ENCODE data around the gene TCHP. TPM values are rescaled to one million over a fixed set of nuclear protein-coding genes. Genes with fewer than 3 reads are reported as not detected.

The TCHP gene
- total and polyA plus RNA-seq, 2 donors (not counting 1 experiment from before 2014, with no cell fraction given), result 13.4 to 29.4 TPM

GRCh38 chr12:109880938-109881337 lies 19.1 kb upstream of the TCHP start:
- Mint-ChIP-seq H3K4me3 (peak overlapping the region; percentile 83), H3K27ac (peak overlapping the region; percentile 72), H3K27me3 (no peaks in the 10 kb centered on the region), H3K4me1 (peaks cover 47% of the 10 kb centered on the region), H3K9me3 (ENCODE audit: insufficient read depth) (no peaks in the 10 kb centered on the region)
- H3K27me3 ChIP-seq (replicated peaks in 1 of 4; ENCODE audit: control extremely low read depth in 1 of 4, control insufficient read depth in 3 of 4, insufficient read depth in 4 of 4, low read length in 3 of 4), result no peaks in the 10 kb centered on the region
- peak overlapping the region; percentile 67 for H3K27ac ChIP-seq (ENCODE audit: low read length in 2 of 2)
- peak overlapping the region; percentile 92 for H2AFZ ChIP-seq (ENCODE audit: insufficient read depth, low read depth, low read length, poor library complexity, severe bottlenecking)
- no peak for ATAC-seq (ENCODE audit: low read depth)
- no peaks in the 10 kb centered on the region for H3K36me3 ChIP-seq (replicated peaks in 1 of 2; ENCODE audit: control extremely low read depth in 1 of 2, control insufficient read depth in 1 of 2, extremely low read depth in 1 of 2, insufficient read depth in 2 of 2, low read length in 1 of 2)
- intact Hi-C loops (cut with micrococcal nuclease), result loop anchor here (1.0 to 10.0 kb wide), 9 partner anchors 20 to 363 kb away; partner anchors contain the start of genes ANKRD13A, C12orf76, FAM222A and GIT2
- POLR2A ChIA-PET, result no interaction called here
- CTCF ChIA-PET, result interaction anchor here (0.9 to 2.4 kb wide), 4 partner anchors 9 to 76 kb away, joined by 3 to 12 read pairs (median 7); no protein-coding TSS in a partner anchor
- H3K4me3 ChIP-seq (ENCODE audit: control extremely low read depth in 1 of 5, extremely low read depth in 1 of 5, insufficient read depth in 1 of 5, low read depth in 2 of 5, low read length in 4 of 5), result peak overlapping the region in 4 of 5 experiments; percentile 48 to 75 (median 60)
- peak overlapping the region; percentile 95 for H3K4me2 ChIP-seq (replicated peaks; ENCODE audit: low read depth, low read length, poor library complexity, severe bottlenecking)
- H3K9me3 ChIP-seq (ENCODE audit: control extremely low read depth in 1 of 3, control insufficient read depth in 2 of 3, insufficient read depth in 1 of 3, low read length in 2 of 3), result no peaks in the 10 kb centered on the region
- no peak for TF ChIP-seq EZH2 (IDR thresholded peaks at IDR 0.05; ENCODE audit: borderline replicate concordance, insufficient read depth, low read depth, low read length, poor library complexity, severe bottlenecking)
- no peak for TF ChIP-seq CTCF (IDR thresholded peaks at IDR 0.05)
- peak; percentile 25 for DNase-seq
- H3K9ac ChIP-seq (ENCODE audit: low read length), result peak overlapping the region; percentile 76
- H3K4me1 ChIP-seq (ENCODE audit: control insufficient read depth in 2 of 2, insufficient read depth in 2 of 2, low read length in 2 of 2), result peaks cover 29 to 36% of the 10 kb centered on the region in 2 donors
- peaks cover 16% of the 10 kb centered on the region for H4K20me1 ChIP-seq (ENCODE audit: control insufficient read depth, insufficient read depth, low read length, poor library complexity, severe bottlenecking)
- H3K79me2 ChIP-seq (ENCODE audit: control insufficient read depth, insufficient read depth, low read length), result peaks cover 42% of the 10 kb centered on the region
- 15% methylated on average over 8 of the region's 9 CpGs for WGBS (ENCODE audit: insufficient coverage)

GRCh38 chr12:109881752-109882151 lies 18.3 kb upstream of the TCHP start:
- H3K4me1 Mint-ChIP-seq, result peaks cover 40% of the 10 kb centered on the region
- Histone ChIP-seq H3K4me3 (ENCODE audit: control extremely low read depth in 1 of 5, extremely low read depth in 1 of 5, insufficient read depth in 1 of 5, low read depth in 2 of 5, low read length in 4 of 5) (no peak overlapping the region), H3K4me2 (replicated peaks; ENCODE audit: low read depth, low read length, poor library complexity, severe bottlenecking) (no peak overlapping the region), H3K27me3 (replicated peaks in 1 of 4; ENCODE audit: control extremely low read depth in 1 of 4, control insufficient read depth in 3 of 4, insufficient read depth in 4 of 4, low read length in 3 of 4) (no peaks in the 10 kb centered on the region), H3K27ac (ENCODE audit: low read length in 2 of 2) (no peak overlapping the region), H2AFZ (ENCODE audit: insufficient read depth, low read depth, low read length, poor library complexity, severe bottlenecking) (peak overlapping the region; percentile 92), H3K36me3 (replicated peaks in 1 of 2; ENCODE audit: control extremely low read depth in 1 of 2, control insufficient read depth in 1 of 2, extremely low read depth in 1 of 2, insufficient read depth in 2 of 2, low read length in 1 of 2) (no peaks in the 10 kb centered on the region), H3K4me1 (ENCODE audit: control insufficient read depth in 2 of 2, insufficient read depth in 2 of 2, low read length in 2 of 2) (peaks cover 22 to 30% of the 10 kb centered on the region in 2 donors), H3K9ac (ENCODE audit: low read length) (no peak overlapping the region), H3K79me2 (ENCODE audit: control insufficient read depth, insufficient read depth, low read length) (peaks cover 35% of the 10 kb centered on the region), H4K20me1 (ENCODE audit: control insufficient read depth, insufficient read depth, low read length, poor library complexity, severe bottlenecking) (peaks cover 11% of the 10 kb centered on the region), H3K9me3 (ENCODE audit: control extremely low read depth in 1 of 3, control insufficient read depth in 2 of 3, insufficient read depth in 1 of 3, low read length in 2 of 3) (no peaks in the 10 kb centered on the region)
- H3K27me3 Mint-ChIP-seq, result no peaks in the 10 kb centered on the region
- no peak overlapping the region for H3K27ac Mint-ChIP-seq
- H3K4me3 Mint-ChIP-seq, result peak overlapping the region; percentile 83
- ChIA-PET CTCF (interaction anchor here (0.7 to 2.4 kb wide), 4 partner anchors 9 to 550 kb away, joined by 3 to 12 read pairs (median 7); no protein-coding TSS in a partner anchor), POLR2A (interaction anchor here (0.6 kb wide), 1 partner anchor 13 kb away, joined by 4 read pairs; no protein-coding TSS in a partner anchor)
- no peak for DNase-seq
- TF ChIP-seq EZH2 (IDR thresholded peaks at IDR 0.05; ENCODE audit: borderline replicate concordance, insufficient read depth, low read depth, low read length, poor library complexity, severe bottlenecking) (no peak), CTCF (IDR thresholded peaks at IDR 0.05) (no peak)
- ATAC-seq (ENCODE audit: low read depth), result no peak
- intact Hi-C loops (cut with micrococcal nuclease), result loop anchor here (2.0 to 10.0 kb wide), 3 partner anchors 19 to 163 kb away; partner anchors contain the start of genes ANKRD13A, C12orf76, GIT2 and TCHP
- H3K9me3 Mint-ChIP-seq (ENCODE audit: insufficient read depth), result no peaks in the 10 kb centered on the region
- 100% methylated on average over 2 of the region's 2 CpGs for WGBS (ENCODE audit: insufficient coverage)
